ENCODE measurements around the gene ICAM5. TPM values are rescaled to one million over a fixed set of nuclear protein-coding genes. Genes with fewer than 3 reads are reported as not detected.

ICAM5 gene
- total RNA-seq, 1 experiment from 2014 or later: 53.9 TPM

DNA sequence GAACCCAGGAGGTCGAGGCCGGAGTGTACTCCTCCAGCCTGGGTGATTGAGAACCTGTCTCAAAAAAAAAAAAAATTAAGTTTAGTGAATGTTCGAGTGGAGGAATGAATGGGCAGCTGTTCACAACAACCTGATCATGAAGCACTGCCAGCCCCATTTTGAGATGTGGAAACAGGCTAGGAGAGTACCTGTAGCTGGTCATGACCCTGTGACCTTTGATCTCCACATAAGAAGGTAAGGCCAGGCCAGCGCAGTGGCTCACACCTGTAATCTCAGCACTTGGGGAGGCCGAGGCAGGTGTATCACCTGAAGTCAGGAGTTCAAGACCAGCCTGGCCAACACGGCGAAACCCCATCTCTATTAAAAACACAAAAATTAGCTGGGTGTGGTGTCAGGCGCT is 36.0 kb downstream of the ICAM5 start:
- ChIA-PET POLR2A (interaction anchor here (1.3 kb wide), 1 partner anchor 36 kb away, joined by 3 read pairs; the partner anchor contains the start of gene ICAM5), CTCF (no interaction called here), RAD21 (ENCODE audit: low non-redundant PET in 1 of 2, low total read pairs in 2 of 2, uncharacterized antibody in 2 of 2, unreplicated experiment in 2 of 2) (no interaction called here)
- H3K9ac ChIP-seq (ENCODE audit: low read length): no peak overlapping the region
- DNase-seq (ENCODE audit: low read depth, low spot score) (no peak), ATAC-seq (no peak)
- BruUV-seq (replicated peaks): no TSS peak
- H3K4me2 ChIP-seq (ENCODE audit: low read length): no peak overlapping the region
- H3K4me1 ChIP-seq (ENCODE audit: control insufficient read depth in 1 of 2, insufficient read depth in 2 of 2, low read length in 2 of 2): no peaks in the 10 kb centered on the region
- no peak overlapping the region for H2AFZ ChIP-seq (ENCODE audit: low read depth, low read length, poor library complexity, severe bottlenecking)
- H4K20me1 ChIP-seq (ENCODE audit: insufficient read depth): no peaks in the 10 kb centered on the region
- no peaks in the 10 kb centered on the region for H3K27me3 ChIP-seq (ENCODE audit: insufficient read depth, low read length)
- no peaks in the 10 kb centered on the region for H3K9me3 ChIP-seq (ENCODE audit: control insufficient read depth in 1 of 2, insufficient read depth in 1 of 2, low read depth in 1 of 2, low read length in 2 of 2)
- peaks cover 35 to 55% of the 10 kb centered on the region in 2 experiments for H3K36me3 ChIP-seq (ENCODE audit: control insufficient read depth in 1 of 2, insufficient read depth in 2 of 2, low read length in 2 of 2)
- H3K4me3 ChIP-seq (replicated peaks in 1 of 2; ENCODE audit: low read depth in 1 of 2, low read length in 2 of 2): no peak overlapping the region
- H3K9me2 ChIP-seq (ENCODE audit: insufficient read depth): no peaks in the 10 kb centered on the region
- no peak for TF ChIP-seq TCF7L2 (IDR thresholded peaks at IDR 0.05; ENCODE audit: borderline replicate concordance, extremely low read depth, insufficient read depth, insufficient read length)
- no peak for TF ChIP-seq POLR2A (IDR thresholded peaks at IDR 0.05; ENCODE audit: borderline replicate concordance, extremely low read depth, insufficient read depth, insufficient read length)
- no peak for TF ChIP-seq ZFX (IDR thresholded peaks at IDR 0.05)
- TF ChIP-seq, protein P1, sequence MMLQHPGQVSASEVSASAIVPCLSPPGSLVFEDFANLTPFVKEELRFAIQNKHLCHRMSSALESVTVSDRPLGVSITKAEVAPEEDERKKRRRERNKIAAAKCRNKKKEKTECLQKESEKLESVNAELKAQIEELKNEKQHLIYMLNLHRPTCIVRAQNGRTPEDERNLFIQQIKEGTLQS (IDR thresholded peaks at IDR 0.05): no peak
- no peak for TF ChIP-seq EGR1 (IDR thresholded peaks at IDR 0.05; ENCODE audit: low read depth)
- no peak for TF ChIP-seq ZNF274 (IDR thresholded peaks at IDR 0.05; ENCODE audit: low read depth, low read length)
- TF ChIP-seq RAD21 (IDR thresholded peaks at IDR 0.05; ENCODE audit: low read depth): no peak
- TF ChIP-seq CBX3 (IDR thresholded peaks at IDR 0.05; ENCODE audit: low read depth): no peak
- no peak for TF ChIP-seq SP1 (IDR thresholded peaks at IDR 0.05; ENCODE audit: low read depth)
- no peak for TF ChIP-seq SRF (IDR thresholded peaks at IDR 0.05; ENCODE audit: low read depth)
- no peak for TF ChIP-seq CEBPB (IDR thresholded peaks at IDR 0.05; ENCODE audit: low read depth)
- TF ChIP-seq MAX (IDR thresholded peaks at IDR 0.05): no peak
- TF ChIP-seq SIN3A (IDR thresholded peaks at IDR 0.05; ENCODE audit: low read depth): no peak
- no peak for TF ChIP-seq FOSL1 (IDR thresholded peaks at IDR 0.05; ENCODE audit: low read depth)
- no peak for TF ChIP-seq EZH2phosphoT487 (IDR thresholded peaks at IDR 0.05; ENCODE audit: borderline replicate concordance)
- TF ChIP-seq, protein P2, sequence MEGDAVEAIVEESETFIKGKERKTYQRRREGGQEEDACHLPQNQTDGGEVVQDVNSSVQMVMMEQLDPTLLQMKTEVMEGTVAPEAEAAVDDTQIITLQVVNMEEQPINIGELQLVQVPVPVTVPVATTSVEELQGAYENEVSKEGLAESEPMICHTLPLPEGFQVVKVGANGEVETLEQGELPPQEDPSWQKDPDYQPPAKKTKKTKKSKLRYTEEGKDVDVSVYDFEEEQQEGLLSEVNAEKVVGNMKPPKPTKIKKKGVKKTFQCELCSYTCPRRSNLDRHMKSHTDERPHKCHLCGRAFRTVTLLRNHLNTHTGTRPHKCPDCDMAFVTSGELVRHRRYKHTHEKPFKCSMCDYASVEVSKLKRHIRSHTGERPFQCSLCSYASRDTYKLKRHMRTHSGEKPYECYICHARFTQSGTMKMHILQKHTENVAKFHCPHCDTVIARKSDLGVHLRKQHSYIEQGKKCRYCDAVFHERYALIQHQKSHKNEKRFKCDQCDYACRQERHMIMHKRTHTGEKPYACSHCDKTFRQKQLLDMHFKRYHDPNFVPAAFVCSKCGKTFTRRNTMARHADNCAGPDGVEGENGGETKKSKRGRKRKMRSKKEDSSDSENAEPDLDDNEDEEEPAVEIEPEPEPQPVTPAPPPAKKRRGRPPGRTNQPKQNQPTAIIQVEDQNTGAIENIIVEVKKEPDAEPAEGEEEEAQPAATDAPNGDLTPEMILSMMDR (IDR thresholded peaks at IDR 0.05 in 2 of 3, conservative IDR thresholded peaks at IDR 0.05 in 1 of 3; ENCODE audit: borderline replicate concordance in 1 of 3, insufficient read depth in 1 of 3, low read depth in 2 of 3, low read length in 2 of 3): no peak
- no peak overlapping the region for H3K27ac ChIP-seq (ENCODE audit: low read depth, low read length)
- H3K79me2 ChIP-seq (ENCODE audit: insufficient read depth, low read length): peaks cover 35% of the 10 kb centered on the region
- intact Hi-C loops (cut with micrococcal nuclease): no loop called here

All from HCT116 (cell line).